ENCODE measurements around the gene TRAF5.

DNA sequence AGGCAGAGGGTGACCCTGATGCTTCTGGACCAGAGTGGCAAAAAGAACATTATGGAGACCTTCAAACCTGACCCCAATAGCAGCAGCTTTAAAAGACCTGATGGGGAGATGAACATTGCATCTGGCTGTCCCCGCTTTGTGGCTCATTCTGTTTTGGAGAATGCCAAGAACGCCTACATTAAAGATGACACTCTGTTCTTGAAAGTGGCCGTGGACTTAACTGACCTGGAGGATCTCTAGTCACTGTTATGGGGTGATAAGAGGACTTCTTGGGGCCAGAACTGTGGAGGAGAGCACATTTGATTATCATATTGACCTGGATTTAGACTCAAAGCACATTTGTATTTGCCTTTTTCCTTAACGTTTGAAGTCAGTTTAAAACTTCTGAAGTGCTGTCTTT, 45.8 kb downstream of the TRAF5 start:
- TF ChIP-seq, protein P1, sequence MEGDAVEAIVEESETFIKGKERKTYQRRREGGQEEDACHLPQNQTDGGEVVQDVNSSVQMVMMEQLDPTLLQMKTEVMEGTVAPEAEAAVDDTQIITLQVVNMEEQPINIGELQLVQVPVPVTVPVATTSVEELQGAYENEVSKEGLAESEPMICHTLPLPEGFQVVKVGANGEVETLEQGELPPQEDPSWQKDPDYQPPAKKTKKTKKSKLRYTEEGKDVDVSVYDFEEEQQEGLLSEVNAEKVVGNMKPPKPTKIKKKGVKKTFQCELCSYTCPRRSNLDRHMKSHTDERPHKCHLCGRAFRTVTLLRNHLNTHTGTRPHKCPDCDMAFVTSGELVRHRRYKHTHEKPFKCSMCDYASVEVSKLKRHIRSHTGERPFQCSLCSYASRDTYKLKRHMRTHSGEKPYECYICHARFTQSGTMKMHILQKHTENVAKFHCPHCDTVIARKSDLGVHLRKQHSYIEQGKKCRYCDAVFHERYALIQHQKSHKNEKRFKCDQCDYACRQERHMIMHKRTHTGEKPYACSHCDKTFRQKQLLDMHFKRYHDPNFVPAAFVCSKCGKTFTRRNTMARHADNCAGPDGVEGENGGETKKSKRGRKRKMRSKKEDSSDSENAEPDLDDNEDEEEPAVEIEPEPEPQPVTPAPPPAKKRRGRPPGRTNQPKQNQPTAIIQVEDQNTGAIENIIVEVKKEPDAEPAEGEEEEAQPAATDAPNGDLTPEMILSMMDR (IDR thresholded peaks at IDR 0.05; ENCODE audit: low read length): no peak
- TF ChIP-seq EZH2phosphoT487 (IDR thresholded peaks at IDR 0.05; ENCODE audit: low read length) (no peak), EZH2 (optimal IDR thresholded peaks at IDR 0.05; ENCODE audit: low read depth, low read length) (no peak)
